Adrenal gland (tissue), 5 donors: ENCODE data around the gene CYB561.

ENCODE experiments used
- CTCF ChIP-seq, 6 experiments: fragments of 450-650 bp in 4 of 6; fragments of 200-600 bp in 2 of 6; sonication (generic) in 1 of 6; IDR thresholded peaks; 1 replicate in 5 of 6; 2 replicates in 1 of 6; pipeline versions ENCODE4 v1.5.1 to v1.8.0; 2016 to 2021; ENCODE audit warnings: antibody characterized with exemption in 6 of 6, mild to moderate bottlenecking in 2 of 6, moderate library complexity in 1 of 6
- POLR2A ChIP-seq, 2 donors: fragments of 450-650 bp; IDR thresholded peaks; one replicate each; pipeline ENCODE4 v1.6.1; 2017; ENCODE audit warnings: antibody characterized with exemption in 2 of 2, mild to moderate bottlenecking in 2 of 2, moderate library complexity in 1 of 2
- donor health status: DM: no; HTN: no; CAD: no.

DNA sequence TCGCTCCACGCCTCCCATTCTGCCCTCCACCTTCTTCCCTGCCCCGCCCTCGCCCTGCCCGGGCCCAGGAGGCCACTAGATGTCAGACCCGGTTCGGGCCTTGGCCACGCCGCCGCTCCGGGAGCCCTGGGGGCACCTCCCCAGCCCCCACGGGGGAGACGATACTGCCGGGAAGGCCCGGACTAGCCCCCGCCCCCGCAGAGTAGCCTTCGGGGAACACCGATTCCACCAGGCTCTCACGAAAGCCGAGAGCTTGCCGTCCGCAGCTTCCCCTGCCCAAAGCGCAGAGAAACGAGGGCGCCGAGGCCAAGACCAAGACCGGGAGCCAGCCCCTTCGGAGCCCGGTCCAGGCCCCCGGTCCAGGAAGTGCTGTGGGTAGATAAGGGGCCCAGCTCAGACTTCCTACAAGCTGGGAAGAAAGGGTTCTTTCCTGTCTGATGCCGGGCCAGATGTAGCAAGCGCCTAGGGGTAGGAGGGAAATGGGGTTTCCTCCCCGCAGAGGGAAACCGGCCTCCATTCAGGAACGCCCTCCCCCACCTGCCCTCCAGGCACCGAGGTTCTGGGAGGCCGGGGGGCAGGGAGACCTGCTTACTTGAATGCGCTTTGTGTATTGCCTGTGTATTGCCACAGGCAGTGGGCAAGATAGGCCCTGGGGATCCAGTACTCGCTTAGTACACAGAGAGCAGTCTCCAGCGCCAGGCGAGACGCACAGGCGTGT lies 806 bp upstream of the CYB561 start:
- peak in 1 of 6 experiments; percentile 5 for TF ChIP-seq CTCF (IDR thresholded peaks at IDR 0.05)
- no peak for TF ChIP-seq POLR2A (IDR thresholded peaks at IDR 0.05)
